T-helper 2 cell (primary cell): ENCODE results near the gene CNKSR1.

Experiments
- DNase-seq, 5 experiments: peaks; one replicate each; pipeline versions ENCODE4 v3.0.0 to v3.0.0-alpha.2; 2012 to 2022

Gene CNKSR1

DNA sequence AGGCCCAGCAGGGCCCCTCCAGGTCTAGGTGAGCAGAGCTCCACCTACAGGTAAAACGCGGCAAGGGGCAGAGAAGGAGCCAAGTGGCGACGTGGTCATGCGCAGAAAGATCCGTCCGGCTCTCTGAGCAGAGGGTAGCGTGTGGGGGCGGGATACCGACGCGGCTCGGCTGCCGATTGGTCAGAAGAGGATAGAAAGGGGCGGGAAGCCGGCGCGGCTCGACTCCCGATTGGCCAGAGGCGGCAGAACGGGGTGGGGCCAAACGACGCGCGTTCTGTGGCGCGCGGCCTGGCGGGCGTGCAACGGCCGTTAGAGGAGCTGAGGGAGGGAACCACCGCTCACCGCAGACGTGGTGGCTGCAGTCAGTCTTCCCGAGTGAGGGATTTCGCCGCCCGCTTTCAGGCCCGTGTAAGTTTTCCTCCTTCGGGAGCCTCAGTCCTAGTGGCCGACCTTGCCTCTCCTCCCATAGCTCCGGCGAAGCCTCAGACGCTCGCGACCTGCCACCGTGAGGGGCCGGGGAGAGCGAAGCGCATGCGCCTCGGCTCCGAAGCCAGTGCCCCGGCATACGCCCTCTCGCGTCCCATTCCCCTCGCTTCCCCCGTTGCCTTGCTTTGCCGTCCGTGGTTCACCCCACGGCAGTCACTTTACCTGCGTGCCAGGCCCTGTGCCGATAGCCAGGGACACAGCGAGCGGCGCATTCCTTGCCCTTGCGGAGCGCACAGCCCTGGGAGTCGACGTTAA lies 56.8 kb downstream of the CNKSR1 start, which contains the start of gene CEP85:
Gene CEP85, plus strand, starts transcription at position 298 of the 741 bp plus-strand sequence. CDS start 5,584 bp downstream, outside the sequence.
- DNase-seq, result peak; percentile 94 to 98 (median 97)

DNA sequence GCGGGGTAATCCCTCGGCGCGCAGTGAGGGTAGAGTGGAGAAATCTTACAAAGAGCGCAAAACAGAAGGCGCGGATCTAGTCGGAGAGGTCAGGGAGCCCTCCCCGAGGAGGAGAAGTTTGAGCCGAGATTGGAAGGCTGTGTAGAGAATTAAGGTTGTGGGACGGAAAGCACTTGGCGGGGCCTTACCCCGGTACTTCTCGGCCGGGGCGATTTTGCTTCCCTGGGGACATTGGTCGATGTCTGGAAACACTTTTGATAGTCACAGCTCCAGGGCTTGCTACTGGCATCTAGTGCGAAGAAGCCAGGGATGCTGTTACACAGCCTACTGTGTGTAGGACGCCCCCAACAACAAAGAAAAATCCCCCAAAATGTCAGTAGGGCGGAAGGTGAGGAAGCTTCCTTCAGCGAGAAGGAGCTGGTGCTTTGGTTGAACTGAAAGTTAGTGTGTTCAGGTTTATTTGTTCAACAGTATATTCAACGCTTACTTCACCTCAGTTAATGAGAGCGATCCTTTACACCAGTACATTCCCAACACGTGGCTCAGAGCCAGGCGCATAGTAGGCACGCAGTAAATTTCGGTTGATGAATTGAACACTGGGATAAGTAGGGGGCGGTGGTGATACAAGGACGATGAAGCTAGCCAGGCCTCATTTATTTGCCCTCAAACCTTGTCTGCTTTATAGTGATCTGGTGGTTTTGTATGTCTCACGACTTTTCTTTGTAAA lies 57.5 kb downstream of the CNKSR1 start:
- DNase-seq, result peak in 1 of 5 experiments; percentile 46

DNA sequence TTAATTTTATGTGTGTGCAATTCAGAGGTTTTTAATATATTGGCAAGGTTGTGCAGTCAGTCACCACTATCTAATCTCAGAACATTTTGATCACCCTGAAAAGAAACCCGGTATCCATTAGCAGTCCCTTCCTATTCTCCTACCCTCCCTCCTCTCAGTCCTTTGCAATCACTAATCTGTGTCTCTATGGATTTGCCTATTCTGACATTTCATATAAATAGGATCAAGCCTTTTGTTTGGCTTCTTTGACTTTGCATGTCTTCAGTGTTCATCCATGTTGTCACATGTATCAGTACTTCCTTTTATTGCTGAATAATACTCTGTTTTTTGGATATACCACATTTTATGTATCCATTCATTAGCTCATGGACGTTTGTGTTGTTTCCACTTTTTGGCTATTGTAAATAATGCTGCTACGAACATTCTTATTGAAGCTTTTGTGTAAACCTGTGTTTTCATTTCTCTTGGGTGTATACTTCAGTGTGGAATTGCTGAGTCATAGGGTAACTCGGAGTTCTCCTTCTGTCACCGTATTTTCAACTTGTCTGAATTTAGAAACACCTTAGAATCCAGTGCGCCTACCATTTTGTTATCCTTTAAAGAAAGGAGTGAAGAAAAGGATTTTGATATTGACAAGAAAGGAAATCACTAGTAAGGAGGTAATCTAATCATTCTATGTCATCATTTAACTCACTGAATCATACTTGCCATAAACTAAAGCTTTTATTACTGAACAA lies 60.1 kb downstream of the CNKSR1 start:
- peak in 1 of 5 experiments; percentile 41 for DNase-seq
